ENCODE results near the gene RTEL1. TPM values are rescaled to one million over a fixed set of nuclear protein-coding genes. Genes with fewer than 3 reads are reported as not detected.
A peak's percentile ranks its signal among the peaks of the same experiment; 100 is the strongest.

RTEL1 gene
- total and polyA plus RNA-seq, 9 of the 15 experiments (the other 6 are each of a cell fraction or from before 2014, with no cell fraction given), result 0.36 to 61.0 (median 17.9) TPM

DNA sequence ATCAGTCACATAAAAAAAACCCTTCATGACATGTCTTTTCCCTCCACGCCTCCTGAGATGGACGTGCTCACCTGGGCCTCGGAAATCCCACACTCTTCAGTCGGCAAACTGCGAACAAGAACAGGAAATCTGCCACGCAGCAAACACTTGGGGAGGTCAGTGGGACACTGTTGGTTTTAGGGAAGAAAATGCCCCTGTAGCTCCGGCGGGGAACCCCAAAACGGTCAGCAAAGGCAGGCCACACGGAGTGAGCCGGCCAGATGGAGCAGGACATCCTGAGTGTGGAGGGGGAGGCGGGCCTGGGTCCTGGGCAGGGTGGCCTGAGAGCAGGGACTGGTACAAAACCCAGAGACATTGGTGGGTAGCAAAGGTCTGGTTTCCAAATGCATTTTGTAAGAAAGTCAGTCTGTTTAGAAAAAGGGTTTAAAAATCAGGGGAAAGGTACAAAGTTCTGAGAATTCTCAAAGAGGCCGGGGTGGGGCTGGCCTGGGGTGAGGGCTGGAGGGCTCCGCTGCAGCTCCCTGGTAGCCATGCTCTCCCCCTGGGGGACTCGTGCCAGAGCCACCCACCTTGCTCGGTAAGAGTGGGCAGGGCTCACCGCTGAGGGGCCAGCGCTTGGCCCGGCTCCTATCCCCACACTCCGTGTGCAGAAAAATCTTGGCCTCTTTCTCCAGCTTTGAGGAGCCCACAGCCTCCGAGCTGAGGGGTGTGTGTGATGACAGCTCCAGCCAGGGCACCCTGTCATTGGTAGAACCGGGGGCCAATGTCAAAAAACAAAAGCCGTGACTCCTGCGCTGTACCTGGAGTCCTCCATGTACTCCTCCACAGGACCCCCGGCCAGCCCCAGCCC lies 86.7 kb downstream of the RTEL1 start:
- ATAC-seq, result no peak
- Histone ChIP-seq H4K20me1 (replicated peaks; ENCODE audit: control insufficient read depth, insufficient read depth, low read length) (no peaks in the 10 kb centered on the region; the same call in 1 of the 2 replicates), H3K4me1 (replicated peaks in 1 of 2; ENCODE audit: control insufficient read depth in 2 of 2, insufficient read depth in 2 of 2, low read length in 2 of 2) (peaks cover 8 to 74% of the 10 kb centered on the region in 2 experiments), H3K27me3 (ENCODE audit: control insufficient read depth in 2 of 2, insufficient read depth in 2 of 2, low read length in 2 of 2) (no peaks in the 10 kb centered on the region), H3K27ac (ENCODE audit: extremely low read depth, low read depth, low read length) (no peak overlapping the region), H3K4me2 (ENCODE audit: insufficient read depth, low read length) (no peak overlapping the region), H2AFZ (ENCODE audit: low read depth, low read length) (no peak overlapping the region), H3K9me3 (replicated peaks; ENCODE audit: control insufficient read depth, insufficient read depth, low read depth, low read length) (no peaks in the 10 kb centered on the region), H3K36me3 (ENCODE audit: control insufficient read depth, insufficient read depth, low read length) (peaks cover 31% of the 10 kb centered on the region; the same call in 1 of the 3 replicates), H3K79me2 (ENCODE audit: control insufficient read depth, insufficient read depth, low read length) (peaks cover 16% of the 10 kb centered on the region), H3K9ac (ENCODE audit: insufficient read depth in 1 of 2, low read depth in 2 of 2, low read length in 2 of 2) (peak overlapping the region in 1 of 2 experiments; percentile 48; a peak in 2 of 4 replicates), H3K4me3 (no peak overlapping the region), H3K9me1 (ENCODE audit: control insufficient read depth, insufficient read depth, low read length) (no peaks in the 10 kb centered on the region)
- ChIA-PET POLR2A (interaction anchor here (0.6 to 2.2 kb wide), 4 partner anchors 11 to 47 kb away, joined by 3 to 7 read pairs (median 4); partner anchors contain the start of genes ARFRP1 and ZGPAT), CTCF (ENCODE audit: low intra/inter-chr PET ratio) (no interaction called here)
- WGBS (ENCODE audit: insufficient coverage, low coverage, missing lambda C conversion rate), result 64% methylated on average over 17 of the region's 25 CpGs
- intact Hi-C loops (cut with micrococcal nuclease) (no loop called here), in situ Hi-C loops (cut with MboI) (no loop called here)
- BruUV-seq (replicated peaks), result no TSS peak
- TF ChIP-seq, protein P1, sequence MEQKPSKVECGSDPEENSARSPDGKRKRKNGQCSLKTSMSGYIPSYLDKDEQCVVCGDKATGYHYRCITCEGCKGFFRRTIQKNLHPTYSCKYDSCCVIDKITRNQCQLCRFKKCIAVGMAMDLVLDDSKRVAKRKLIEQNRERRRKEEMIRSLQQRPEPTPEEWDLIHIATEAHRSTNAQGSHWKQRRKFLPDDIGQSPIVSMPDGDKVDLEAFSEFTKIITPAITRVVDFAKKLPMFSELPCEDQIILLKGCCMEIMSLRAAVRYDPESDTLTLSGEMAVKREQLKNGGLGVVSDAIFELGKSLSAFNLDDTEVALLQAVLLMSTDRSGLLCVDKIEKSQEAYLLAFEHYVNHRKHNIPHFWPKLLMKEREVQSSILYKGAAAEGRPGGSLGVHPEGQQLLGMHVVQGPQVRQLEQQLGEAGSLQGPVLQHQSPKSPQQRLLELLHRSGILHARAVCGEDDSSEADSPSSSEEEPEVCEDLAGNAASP (IDR thresholded peaks at IDR 0.05), result no peak
- TF ChIP-seq, protein P2, sequence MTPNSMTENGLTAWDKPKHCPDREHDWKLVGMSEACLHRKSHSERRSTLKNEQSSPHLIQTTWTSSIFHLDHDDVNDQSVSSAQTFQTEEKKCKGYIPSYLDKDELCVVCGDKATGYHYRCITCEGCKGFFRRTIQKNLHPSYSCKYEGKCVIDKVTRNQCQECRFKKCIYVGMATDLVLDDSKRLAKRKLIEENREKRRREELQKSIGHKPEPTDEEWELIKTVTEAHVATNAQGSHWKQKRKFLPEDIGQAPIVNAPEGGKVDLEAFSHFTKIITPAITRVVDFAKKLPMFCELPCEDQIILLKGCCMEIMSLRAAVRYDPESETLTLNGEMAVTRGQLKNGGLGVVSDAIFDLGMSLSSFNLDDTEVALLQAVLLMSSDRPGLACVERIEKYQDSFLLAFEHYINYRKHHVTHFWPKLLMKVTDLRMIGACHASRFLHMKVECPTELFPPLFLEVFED (CRISPR knock-in tag; conservative IDR thresholded peaks at IDR 0.05), result 0 out of 2 replicates have a peak, but pooled peaks have one; percentile 30
- peak; percentile 63 for TF ChIP-seq POLR2G (IDR thresholded peaks at IDR 0.05; ENCODE audit: low read depth, low read length)
- peak; percentile 48; the same call in 1 of the 2 replicates for TF ChIP-seq POLR2AphosphoS2 (IDR thresholded peaks at IDR 0.05; ENCODE audit: low read length)
- no peak for TF ChIP-seq HNRNPH1 (optimal IDR thresholded peaks at IDR 0.05; ENCODE audit: low read depth, low read length)
- TF ChIP-seq MEF2A (IDR thresholded peaks at IDR 0.05; ENCODE audit: control insufficient read depth, low read depth, low read length), result no peak
- TF ChIP-seq, protein P3, sequence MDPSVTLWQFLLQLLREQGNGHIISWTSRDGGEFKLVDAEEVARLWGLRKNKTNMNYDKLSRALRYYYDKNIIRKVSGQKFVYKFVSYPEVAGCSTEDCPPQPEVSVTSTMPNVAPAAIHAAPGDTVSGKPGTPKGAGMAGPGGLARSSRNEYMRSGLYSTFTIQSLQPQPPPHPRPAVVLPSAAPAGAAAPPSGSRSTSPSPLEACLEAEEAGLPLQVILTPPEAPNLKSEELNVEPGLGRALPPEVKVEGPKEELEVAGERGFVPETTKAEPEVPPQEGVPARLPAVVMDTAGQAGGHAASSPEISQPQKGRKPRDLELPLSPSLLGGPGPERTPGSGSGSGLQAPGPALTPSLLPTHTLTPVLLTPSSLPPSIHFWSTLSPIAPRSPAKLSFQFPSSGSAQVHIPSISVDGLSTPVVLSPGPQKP (CRISPR knock-in tag; IDR thresholded peaks at IDR 0.05), result no peak
- no peak for TF ChIP-seq ZNF224 (CRISPR knock-in tag; IDR thresholded peaks at IDR 0.05)
- FAIRE-seq, result no peak
- no peak for DNase-seq (ENCODE audit: extremely low read depth in 1 of 4, low spot score in 3 of 4)
